GM20000 (cell line): ENCODE measurements around the gene UBE3D.

Experiments used
- DNase-seq: peaks from one replicate; pipeline ENCODE4 v3.0.0; 2012; ENCODE audit warnings: low spot score
- CTCF ChIP-seq: IDR thresholded peaks from 2 replicates; pipeline ENCODE4 v1.5.1; 2012; ENCODE audit warnings: mild to moderate bottlenecking, control low read depth; ENCODE audit errors: extremely low read depth, missing control alignments

The UBE3D gene

DNA sequence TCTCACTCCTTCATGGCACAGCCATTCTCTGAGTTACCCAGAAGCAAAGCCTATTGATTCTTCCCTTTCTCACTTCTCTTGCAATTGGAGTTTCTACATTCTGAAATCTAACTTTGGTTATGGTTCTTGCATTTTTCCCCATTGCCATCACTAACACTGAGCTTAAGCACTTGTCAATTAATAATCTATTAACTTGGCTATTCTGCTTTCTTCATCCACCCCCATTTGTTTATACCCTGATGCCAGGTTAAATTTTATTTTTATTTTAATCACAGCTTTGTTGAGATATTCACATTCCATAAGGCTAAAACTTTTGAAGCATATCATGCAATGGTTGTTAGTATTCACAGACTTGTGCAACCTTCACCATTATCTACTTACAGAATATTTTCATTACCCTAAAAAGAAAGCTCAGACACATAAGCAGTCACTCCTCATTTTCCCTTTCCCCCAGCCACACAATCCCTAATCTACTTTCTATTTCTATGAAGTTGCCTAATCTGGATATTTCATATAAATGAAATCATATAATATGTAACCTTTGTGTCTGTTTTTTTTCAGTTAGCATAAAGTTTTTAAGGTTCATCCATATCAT is 222.3 kb downstream of the UBE3D start:
- no peak for DNase-seq
- TF ChIP-seq CTCF: no peak

DNA sequence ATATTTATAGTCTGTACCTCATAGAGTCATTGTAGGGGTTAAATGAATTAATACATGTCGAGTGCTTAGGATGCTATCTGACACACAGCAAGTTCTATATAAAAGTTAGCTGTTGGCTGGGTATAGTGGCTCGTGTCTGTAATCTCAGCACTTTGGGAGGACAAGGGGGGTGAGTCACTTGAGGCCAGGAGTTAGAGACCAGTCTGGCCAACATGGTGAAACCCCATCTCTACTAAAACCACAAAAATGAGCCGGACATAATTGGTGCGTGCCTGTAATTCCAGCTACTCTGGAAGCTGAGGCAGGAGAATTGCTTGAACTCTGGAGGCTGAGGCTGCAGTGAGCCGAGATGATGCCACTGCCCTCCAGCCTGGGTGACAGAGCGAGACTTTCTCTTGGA is 222.9 kb downstream of the UBE3D start:
- no peak for TF ChIP-seq CTCF
- no peak for DNase-seq
